Tibial nerve (tissue), 4 donors: ENCODE data around the gene SURF2. TPM values are rescaled to one million over a fixed set of nuclear protein-coding genes. Genes with fewer than 3 reads are reported as not detected.
"Not testable (repeated sequence)": the region's sequence is repeated elsewhere in the genome, so short reads cannot be mapped to it uniquely, and the experiment has no call there.

Source experiments
- DNase-seq, 2 donors: peaks; one replicate each; pipeline ENCODE4 v3.0.0-alpha.2; 2019; ENCODE audit warnings: low spot score in 2 of 2
- H3K27ac ChIP-seq, 4 donors: fragments of 200-600 bp; sonication (generic) in 3 of 4; one replicate each; pipeline ENCODE4 v1.5.1; 2017 to 2019; ENCODE audit warnings: mild to moderate bottlenecking in 1 of 4
- H3K27me3 ChIP-seq, 2 donors: fragments of 200-600 bp; sonication (generic) in 1 of 2; one replicate each; pipeline versions ENCODE4 v1.5.1 to v1.6.0; 2017 to 2019
- H3K36me3 ChIP-seq, 3 donors: fragments of 200-600 bp; sonication (generic); one replicate each; pipeline ENCODE4 v1.5.1; 2018 to 2019
- H3K4me1 ChIP-seq, 4 donors: fragments of 200-600 bp; sonication (generic) in 3 of 4; one replicate each; pipeline ENCODE4 v1.5.1; 2017 to 2019
- H3K4me3 ChIP-seq, 4 donors: fragments of 200-600 bp; sonication (generic) in 3 of 4; one replicate each; pipeline ENCODE4 v1.5.1; 2017 to 2019; ENCODE audit warnings: mild to moderate bottlenecking in 1 of 4, moderate library complexity in 1 of 4
- H3K9me3 ChIP-seq, 4 donors: fragments of 200-600 bp; sonication (generic) in 3 of 4; one replicate each; pipeline ENCODE4 v1.5.1; 2017 to 2019
- EP300 ChIP-seq, 2 donors: sonication (generic); formaldehyde crosslinking; IDR thresholded peaks; one replicate each; pipeline ENCODE4 v1.6.1; 2017; ENCODE audit warnings: antibody characterized with exemption in 2 of 2, mild to moderate bottlenecking in 1 of 2
- POLR2A ChIP-seq, 2 donors: fragments of 450-650 bp; IDR thresholded peaks; one replicate each; pipeline ENCODE4 v1.6.1; 2017; ENCODE audit warnings: antibody characterized with exemption in 2 of 2, mild to moderate bottlenecking in 2 of 2, moderate library complexity in 2 of 2
- whole genome bisulfite sequencing, 2 donors: methylation state at CpG; one replicate each; pipeline ENCODE4 v1.1.5; 2018; 5-methylcytosine and 5-hydroxymethylcytosine counted together
- total RNA-seq, 4 donors: library from RNA; depleted of rRNA; stranded (reverse); fragments of >200 nt; gene quantifications; one replicate each; pipeline ENCODE4 v1.1.0, GENCODE V29; 2016
- TF ChIP-seq, protein P1 (sequence below), 5 experiments: fragments of 200-600 bp in 3 of 5; fragments of 450-650 bp in 2 of 5; sonication (generic) in 3 of 5; IDR thresholded peaks; one replicate each; pipeline ENCODE4 v1.5.1; 2016 to 2019; ENCODE audit warnings: antibody characterized with exemption in 5 of 5, mild to moderate bottlenecking in 3 of 5, moderate library complexity in 2 of 5

The SURF2 gene
- total RNA-seq = 10 to 100 TPM; 12.2 to 24.3 (median 23.0) TPM

DNA sequence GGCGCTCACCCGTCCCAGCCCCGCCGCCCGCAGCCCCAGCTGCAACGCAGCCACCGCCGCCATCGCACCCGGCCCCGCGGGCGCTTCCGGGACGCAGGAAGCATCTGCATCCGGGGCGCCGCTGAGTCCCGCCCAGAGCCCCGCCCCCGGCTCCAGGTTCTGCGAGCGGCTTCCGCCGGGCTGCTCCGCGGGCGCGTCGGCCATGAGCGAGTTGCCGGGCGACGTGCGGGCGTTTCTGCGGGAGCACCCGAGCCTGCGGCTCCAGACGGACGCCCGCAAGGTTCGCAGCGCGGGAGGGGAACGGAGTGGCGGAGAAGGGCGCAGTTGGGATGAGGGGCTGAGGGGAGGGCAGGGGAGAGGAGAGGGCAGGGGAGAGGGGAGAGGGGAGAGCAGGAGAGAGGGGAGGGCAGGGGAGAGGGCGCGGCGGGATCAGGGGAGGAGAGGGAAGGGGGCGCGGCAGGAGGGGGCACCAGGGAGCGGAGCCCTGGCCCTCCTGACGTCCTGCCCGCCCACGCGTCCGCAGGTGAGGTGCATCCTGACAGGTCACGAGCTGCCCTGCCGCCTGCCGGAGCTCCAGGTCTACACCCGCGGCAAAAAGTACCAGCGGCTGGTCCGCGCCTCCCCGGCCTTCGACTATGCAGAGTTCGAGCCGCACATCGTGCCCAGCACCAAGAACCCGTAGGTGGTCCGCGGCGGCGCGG lies at the start of gene SURF2, which contains the start of gene SURF1:
Gene SURF2 (plus strand): TSS at position 160 of the 701 bp plus-strand sequence. CDS start 43 bp downstream, at position 203.
Gene SURF1 (minus strand): TSS at position 97 of the 701 bp plus-strand sequence. CDS start 34 bp downstream, at position 63.
- peak in 1 of 2 donors; percentile 42 for TF ChIP-seq POLR2A (IDR thresholded peaks at IDR 0.05)
- TF ChIP-seq, protein P1, sequence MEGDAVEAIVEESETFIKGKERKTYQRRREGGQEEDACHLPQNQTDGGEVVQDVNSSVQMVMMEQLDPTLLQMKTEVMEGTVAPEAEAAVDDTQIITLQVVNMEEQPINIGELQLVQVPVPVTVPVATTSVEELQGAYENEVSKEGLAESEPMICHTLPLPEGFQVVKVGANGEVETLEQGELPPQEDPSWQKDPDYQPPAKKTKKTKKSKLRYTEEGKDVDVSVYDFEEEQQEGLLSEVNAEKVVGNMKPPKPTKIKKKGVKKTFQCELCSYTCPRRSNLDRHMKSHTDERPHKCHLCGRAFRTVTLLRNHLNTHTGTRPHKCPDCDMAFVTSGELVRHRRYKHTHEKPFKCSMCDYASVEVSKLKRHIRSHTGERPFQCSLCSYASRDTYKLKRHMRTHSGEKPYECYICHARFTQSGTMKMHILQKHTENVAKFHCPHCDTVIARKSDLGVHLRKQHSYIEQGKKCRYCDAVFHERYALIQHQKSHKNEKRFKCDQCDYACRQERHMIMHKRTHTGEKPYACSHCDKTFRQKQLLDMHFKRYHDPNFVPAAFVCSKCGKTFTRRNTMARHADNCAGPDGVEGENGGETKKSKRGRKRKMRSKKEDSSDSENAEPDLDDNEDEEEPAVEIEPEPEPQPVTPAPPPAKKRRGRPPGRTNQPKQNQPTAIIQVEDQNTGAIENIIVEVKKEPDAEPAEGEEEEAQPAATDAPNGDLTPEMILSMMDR (IDR thresholded peaks at IDR 0.05) = no peak
- TF ChIP-seq EP300 (IDR thresholded peaks at IDR 0.05) = peak in 1 of 2 donors; percentile 79
- H3K4me3 ChIP-seq = peak within 1 kb of the TSS; percentile 71 to 90 (median 86)
- peaks cover 0 to 64% (median 8%) of the 10 kb centered on the region in 3 donors for H3K36me3 ChIP-seq
- H3K4me1 ChIP-seq = peaks cover 0 to 58% (median 22%) of the 10 kb centered on the region in 4 donors
- no peaks in the 10 kb centered on the region for H3K27me3 ChIP-seq
- H3K27ac ChIP-seq = peak within 1 kb of the TSS in 3 of 4 donors; percentile 66 to 85 (median 78)
- H3K9me3 ChIP-seq = no peaks in the 10 kb centered on the region
- DNase-seq = peak; percentile 75 to 78
- whole genome bisulfite sequencing, 2 donors = 0 to 1% methylated on average over 37 to 49 of the region's 78 CpGs

DNA sequence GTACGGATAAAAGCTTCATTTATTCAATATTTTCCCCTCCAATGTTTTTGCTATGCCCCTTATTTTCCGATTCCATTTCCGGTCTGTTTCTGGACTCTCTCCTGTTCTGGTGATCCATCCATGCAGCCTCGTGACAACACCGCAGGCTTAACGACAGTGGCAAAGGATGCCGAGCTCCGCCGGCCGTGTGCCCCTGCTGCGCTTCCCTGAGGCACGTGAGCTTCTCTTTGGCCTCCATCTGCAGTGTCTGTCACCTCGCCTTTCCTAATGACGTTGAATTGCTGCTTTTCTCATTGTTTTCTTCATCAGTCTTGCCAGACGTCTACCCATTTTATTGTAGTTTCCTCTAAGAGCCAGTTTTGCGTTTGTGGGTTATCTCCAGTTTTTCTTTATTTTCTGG lies 49.0 kb upstream of the SURF2 start:
- no peak overlapping the region for H3K4me3 ChIP-seq
- H3K36me3 ChIP-seq = no peaks in the 10 kb centered on the region
- TF ChIP-seq, protein P1 (IDR thresholded peaks at IDR 0.05) = no peak
- no peak for TF ChIP-seq POLR2A (IDR thresholded peaks at IDR 0.05)
- TF ChIP-seq EP300 (IDR thresholded peaks at IDR 0.05) = no peak
- peaks cover 0 to 5% (median 0%) of the 10 kb centered on the region in 4 donors for H3K9me3 ChIP-seq
- H3K4me1 ChIP-seq = no peaks in the 10 kb centered on the region
- DNase-seq = no peak
- no peaks in the 10 kb centered on the region for H3K27me3 ChIP-seq
- no peak overlapping the region for H3K27ac ChIP-seq
- 62 to 68% methylated on average over 16 of the region's 16 CpGs for WGBS, 2 donors

DNA sequence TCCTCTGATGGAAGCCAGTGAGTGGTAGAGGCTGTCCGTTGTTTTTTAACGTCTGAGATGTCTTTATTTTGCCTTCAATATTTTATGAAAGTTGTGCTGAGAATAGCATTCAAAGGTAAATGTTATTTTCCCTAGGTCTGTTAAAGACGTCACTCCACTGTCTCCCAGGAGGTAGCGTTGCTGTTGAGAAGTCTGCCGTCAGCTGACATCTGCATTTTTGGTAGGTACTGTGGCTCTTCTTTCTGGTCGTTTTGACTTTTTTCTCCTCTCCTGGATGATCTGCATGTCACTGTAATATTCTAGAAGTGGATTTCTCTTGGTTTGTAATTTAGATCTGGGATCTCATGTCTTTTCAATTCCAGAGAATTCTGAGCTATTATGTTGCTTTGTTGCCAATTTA lies 46.7 kb upstream of the SURF2 start:
- Histone ChIP-seq H3K27me3 (no peaks in the 10 kb centered on the region), H3K9me3 (peaks cover 0 to 5% (median 0%) of the 10 kb centered on the region in 4 donors), H3K36me3 (no peaks in the 10 kb centered on the region), H3K4me3 (no peak overlapping the region), H3K27ac (no peak overlapping the region), H3K4me1 (no peaks in the 10 kb centered on the region)
- TF ChIP-seq POLR2A (IDR thresholded peaks at IDR 0.05) (no peak), EP300 (IDR thresholded peaks at IDR 0.05) (no peak)
- TF ChIP-seq, protein P1 (IDR thresholded peaks at IDR 0.05) = no peak
- 80 to 85% methylated on average over 6 of the region's 6 CpGs for WGBS, 2 donors
- no peak for DNase-seq

DNA sequence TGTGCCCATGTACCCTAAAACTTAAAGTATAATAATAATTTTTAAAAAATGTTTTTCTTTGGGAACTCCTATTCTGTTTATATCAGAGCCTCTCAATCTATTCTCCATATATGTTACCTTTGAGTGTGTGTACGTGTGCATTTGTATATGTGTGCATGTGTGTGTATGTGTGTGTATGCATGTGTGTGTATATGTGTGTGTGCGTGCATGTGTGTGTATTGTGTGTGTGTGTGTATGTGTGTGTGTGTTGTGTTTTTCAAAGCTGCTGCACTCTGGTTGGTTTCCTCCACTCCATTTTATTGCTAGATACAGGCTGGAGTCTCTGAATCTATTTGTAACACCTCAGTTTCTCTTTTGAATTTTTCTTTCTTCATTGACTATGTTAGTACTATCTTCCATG lies 40.4 kb upstream of the SURF2 start:
- Histone ChIP-seq H3K9me3 (no peaks in the 10 kb centered on the region), H3K27ac (no peak overlapping the region), H3K36me3 (no peaks in the 10 kb centered on the region), H3K4me3 (no peak overlapping the region), H3K27me3 (no peaks in the 10 kb centered on the region), H3K4me1 (no peaks in the 10 kb centered on the region)
- DNase-seq = no peak
- WGBS, 2 donors = 67 to 68% methylated on average over 2 of the region's 2 CpGs
- no peak for TF ChIP-seq EP300 (IDR thresholded peaks at IDR 0.05)
- no peak for TF ChIP-seq POLR2A (IDR thresholded peaks at IDR 0.05)
- TF ChIP-seq, protein P1 (IDR thresholded peaks at IDR 0.05) = no peak

DNA sequence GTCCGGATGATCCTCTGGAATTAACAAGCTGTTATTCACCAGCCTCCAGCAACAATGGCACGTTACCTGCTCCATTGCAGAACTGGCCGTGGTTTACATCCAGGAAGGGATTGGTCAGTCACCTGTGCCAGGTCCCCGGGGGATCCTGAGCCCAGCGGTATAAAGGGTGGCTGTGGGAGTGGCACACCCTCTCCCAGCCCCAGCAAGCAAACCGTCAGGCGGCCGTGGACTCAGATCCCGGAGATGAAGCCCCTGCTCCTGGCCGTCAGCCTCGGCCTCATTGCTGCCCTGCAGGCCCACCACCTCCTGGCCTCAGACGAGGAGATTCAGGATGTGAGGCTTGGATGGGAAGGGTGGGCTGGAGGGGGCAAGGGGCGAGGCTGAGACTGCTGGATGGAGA lies 38.8 kb upstream of the SURF2 start:
- DNase-seq, H3K27me3 ChIP-seq, H3K4me3 ChIP-seq, H3K9me3 ChIP-seq, H3K27ac ChIP-seq, H3K36me3 ChIP-seq, H3K4me1 ChIP-seq: not testable (repeated sequence)
- 77 to 86% methylated on average over 11 to 13 of the region's 13 CpGs for WGBS, 2 donors
